Measurements from ENCODE around the gene ATAD1. TPM values are rescaled to one million over a fixed set of nuclear protein-coding genes. Genes with fewer than 3 reads are reported as not detected.

Gene ATAD1
- total RNA-seq, 2 experiments from 2014 or later, result 44.4 to 50.4 TPM

- ATAC-seq (no peak), DNase-seq (no peak)
- Mint-ChIP-seq H3K4me1 (no peaks in the 10 kb centered on the region), H3K36me3 (no peaks in the 10 kb centered on the region), H3K4me3 (no peak overlapping the region), H3K27ac (no peak overlapping the region), H3K9me3 (ENCODE audit: low read depth) (no peaks in the 10 kb centered on the region), H3K27me3 (peaks cover 24% of the 10 kb centered on the region)
- CTCF ChIA-PET, result no interaction called here
Measured at GRCh38 chr10:87705339-87705738, 112.7 kb downstream of the ATAD1 start.

- no peak for DNase-seq
- H3K9me3 Mint-ChIP-seq (ENCODE audit: low read depth), result no peaks in the 10 kb centered on the region
- CTCF ChIA-PET, result no interaction called here
- no peaks in the 10 kb centered on the region for H3K4me1 Mint-ChIP-seq
- no peak overlapping the region for H3K4me3 Mint-ChIP-seq
- no peak for ATAC-seq
- H3K27ac Mint-ChIP-seq, result no peak overlapping the region
- H3K36me3 Mint-ChIP-seq, result no peaks in the 10 kb centered on the region
- H3K27me3 Mint-ChIP-seq, result peaks cover 21% of the 10 kb centered on the region
Measured at GRCh38 chr10:87703771-87704170, 114.3 kb downstream of the ATAD1 start.

- Mint-ChIP-seq H3K4me3 (no peak overlapping the region), H3K36me3 (no peaks in the 10 kb centered on the region), H3K27me3 (peaks cover 25% of the 10 kb centered on the region), H3K4me1 (no peaks in the 10 kb centered on the region), H3K27ac (no peak overlapping the region), H3K9me3 (ENCODE audit: low read depth) (no peaks in the 10 kb centered on the region)
- DNase-seq (no peak), ATAC-seq (no peak)
- CTCF ChIA-PET, result interaction anchor here (0.6 kb wide), 1 partner anchor 672 kb away, joined by 3 read pairs; no protein-coding TSS in a partner anchor
Measured at GRCh38 chr10:87702973-87703294, 115.1 kb downstream of the ATAD1 start.

- DNase-seq, result no peak
- no peaks in the 10 kb centered on the region for H3K4me1 Mint-ChIP-seq
- no peaks in the 10 kb centered on the region for H3K36me3 Mint-ChIP-seq
- H3K27ac Mint-ChIP-seq, result no peak overlapping the region
- ATAC-seq, result no peak
- no peaks in the 10 kb centered on the region for H3K9me3 Mint-ChIP-seq (ENCODE audit: low read depth)
- H3K4me3 Mint-ChIP-seq, result no peak overlapping the region
- peaks cover 25% of the 10 kb centered on the region for H3K27me3 Mint-ChIP-seq
- CTCF ChIA-PET, result interaction anchor here (0.6 kb wide), 1 partner anchor 671 kb away, joined by 3 read pairs; no protein-coding TSS in a partner anchor
Measured at GRCh38 chr10:87702260-87702972, 115.6 kb downstream of the ATAD1 start.

Other genes with a start within 250 kb of the ATAD1 start
- under 1 TPM; 0.06 to 0.07 TPM for gene PAPSS2, start 158.3 kb downstream of the ATAD1 start, total RNA-seq
- under 1 TPM; 0.67 to 0.84 TPM for gene KLLN, start 45.3 kb upstream of the ATAD1 start, total RNA-seq
- 10 to 100 TPM; 73.7 to 90.4 TPM for gene PTEN, start 45.4 kb upstream of the ATAD1 start, total RNA-seq